Mesenteric fat pad (tissue), 1 donor: ENCODE results near the gene BST2. TPM values are rescaled to one million over a fixed set of nuclear protein-coding genes. Genes with fewer than 3 reads are reported as not detected.

Experiments used
- DNase-seq: peaks from one replicate; pipeline ENCODE4 v3.0.0-alpha.2; 2020; ENCODE audit warnings: low spot score
- long read RNA-seq: library from polyadenylated mRNA; unstranded; transcript quantifications from one replicate; pipeline ENCODE4 v2.0.0, GENCODE V29; 2020
- total RNA-seq: library from RNA; stranded (reverse); fragmentation: NEBNext Ultra II Directional; extraction: Animal tissue kit (Norgen Biotek cat#: 25700); gene quantifications from one replicate; pipeline ENCODE4 v1.2.1, GENCODE V29; 2021
- donor health status: DM: yes; HTN: yes; CAD: no.

BST2 gene
- 185 TPM for total RNA-seq
- long read RNA-seq, transcript BST2-201 (5 exons, 1,019 nt), result major isoform, 190 of 194 reads
- long read RNA-seq, partial matches to known transcripts, result 0 of 194 reads
- long read RNA-seq, other reads (novel, unspliced or antisense), result 4 of 194 reads

- no peak for DNase-seq
Observed at GRCh38 chr19:17405250-17406045, at the start of gene BST2. BST2 (minus strand) TSS chr19:17405630; CDS start chr19:17405575, 55 bp downstream.

GRCh38 chr19:17454576-17455071, 49.2 kb upstream of the BST2 start:
- DNase-seq, result no peak

- DNase-seq, result no peak
Observed at GRCh38 chr19:17451820-17452219, 46.4 kb upstream of the BST2 start.

GRCh38 chr19:17450264-17451075, 45.0 kb upstream of the BST2 start:
- DNase-seq, result no peak

- no peak for DNase-seq
Observed at GRCh38 chr19:17448131-17448967, 42.9 kb upstream of the BST2 start, which contains the start of gene TMEM221. TMEM221 (minus strand) TSS chr19:17448668; CDS start chr19:17448462, 206 bp downstream.

- DNase-seq, result no peak
Observed at GRCh38 chr19:17447704-17448130, 42.3 kb upstream of the BST2 start.

- no peak for DNase-seq
Observed at GRCh38 chr19:17445526-17446165, 40.2 kb upstream of the BST2 start.

GRCh38 chr19:17441241-17442021, 36.0 kb upstream of the BST2 start:
- no peak for DNase-seq

GRCh38 chr19:17436874-17437267, 31.4 kb upstream of the BST2 start:
- no peak for DNase-seq

GRCh38 chr19:17436094-17436873, 30.9 kb upstream of the BST2 start:
- DNase-seq, result no peak

- DNase-seq, result no peak
Observed at GRCh38 chr19:17435218-17435617, 29.8 kb upstream of the BST2 start.

- DNase-seq, result no peak
Observed at GRCh38 chr19:17431417-17431816, 26.0 kb upstream of the BST2 start.

GRCh38 chr19:17429641-17430113, 24.2 kb upstream of the BST2 start:
- no peak for DNase-seq

- DNase-seq, result no peak
Observed at GRCh38 chr19:17424743-17425365, 19.4 kb upstream of the BST2 start.

GRCh38 chr19:17423429-17424208, 18.2 kb upstream of the BST2 start:
- no peak for DNase-seq

GRCh38 chr19:17421942-17422341, 16.5 kb upstream of the BST2 start:
- DNase-seq, result no peak

GRCh38 chr19:17420475-17420924, 15.1 kb upstream of the BST2 start:
- DNase-seq, result no peak
